OCI-LY3 (cell line): ENCODE results near the gene PLCL1.

Experiments
- EZH2phosphoT487 ChIP-seq: fragments of 200-600 bp; shearing (Covaris generic); IDR thresholded peaks from 2 replicates; pipeline ENCODE4 v1.6.1; 2018; ENCODE audit warnings: antibody characterized with exemption, mixed run types, low read depth
- TF ChIP-seq, protein P1 (sequence below): fragments of 200-600, 300-600 bp; sonication (generic); IDR thresholded peaks from 2 replicates; pipeline ENCODE4 v1.5.1; 2014; ENCODE audit warnings: antibody characterized with exemption, low read length, low read depth

DNA sequence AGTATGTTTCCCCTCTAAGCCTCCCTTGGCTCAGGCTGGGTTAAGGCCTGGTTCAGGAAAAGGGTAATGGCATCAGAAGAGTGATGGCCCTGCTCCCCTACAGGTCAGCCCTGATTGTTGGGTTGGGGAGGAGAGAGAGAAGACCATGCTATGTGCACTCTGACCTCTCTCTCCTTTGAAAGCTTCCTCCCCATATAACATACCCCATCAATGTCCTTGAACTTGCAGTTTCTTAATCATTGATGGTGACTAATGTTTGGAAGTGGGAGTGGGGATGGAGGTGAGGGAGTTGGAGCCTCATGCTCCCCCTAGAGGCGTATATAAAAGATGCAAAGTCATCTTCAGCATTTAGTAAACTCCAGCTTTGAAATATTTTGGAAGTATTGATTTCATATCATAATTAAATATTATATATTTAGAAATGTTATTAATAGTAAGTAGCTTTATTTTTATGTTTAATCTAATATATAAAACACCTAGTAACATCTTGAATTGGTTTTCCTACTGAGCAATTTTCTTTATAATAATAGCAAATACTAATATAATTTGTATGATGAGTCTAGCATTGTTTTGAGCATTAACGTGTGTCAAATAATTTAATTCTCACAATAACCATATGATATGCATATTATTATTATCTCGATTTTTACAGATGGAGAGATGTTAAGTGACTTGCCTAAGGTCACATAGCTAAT is 8.8 kb downstream of the PLCL1 start:
- TF ChIP-seq, protein P1, sequence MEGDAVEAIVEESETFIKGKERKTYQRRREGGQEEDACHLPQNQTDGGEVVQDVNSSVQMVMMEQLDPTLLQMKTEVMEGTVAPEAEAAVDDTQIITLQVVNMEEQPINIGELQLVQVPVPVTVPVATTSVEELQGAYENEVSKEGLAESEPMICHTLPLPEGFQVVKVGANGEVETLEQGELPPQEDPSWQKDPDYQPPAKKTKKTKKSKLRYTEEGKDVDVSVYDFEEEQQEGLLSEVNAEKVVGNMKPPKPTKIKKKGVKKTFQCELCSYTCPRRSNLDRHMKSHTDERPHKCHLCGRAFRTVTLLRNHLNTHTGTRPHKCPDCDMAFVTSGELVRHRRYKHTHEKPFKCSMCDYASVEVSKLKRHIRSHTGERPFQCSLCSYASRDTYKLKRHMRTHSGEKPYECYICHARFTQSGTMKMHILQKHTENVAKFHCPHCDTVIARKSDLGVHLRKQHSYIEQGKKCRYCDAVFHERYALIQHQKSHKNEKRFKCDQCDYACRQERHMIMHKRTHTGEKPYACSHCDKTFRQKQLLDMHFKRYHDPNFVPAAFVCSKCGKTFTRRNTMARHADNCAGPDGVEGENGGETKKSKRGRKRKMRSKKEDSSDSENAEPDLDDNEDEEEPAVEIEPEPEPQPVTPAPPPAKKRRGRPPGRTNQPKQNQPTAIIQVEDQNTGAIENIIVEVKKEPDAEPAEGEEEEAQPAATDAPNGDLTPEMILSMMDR: peak; percentile 52
- TF ChIP-seq EZH2phosphoT487: no peak
